Glutamatergic neuron (in vitro differentiated cells): ENCODE measurements around the gene COLEC11. TPM values are rescaled to one million over a fixed set of nuclear protein-coding genes. Genes with fewer than 3 reads are reported as not detected.

Experiments
- DNase-seq: peaks from one replicate; pipeline ENCODE4 v3.0.0; 2022
- H3K27ac Mint-ChIP-seq: one replicate; pipeline ENCODE4 v1.8.0; 2020; ENCODE audit warnings: mild to moderate bottlenecking, mixed read lengths, inconsistent platforms; ENCODE audit not compliant: unreplicated experiment
- H3K27me3 Mint-ChIP-seq: one replicate; pipeline ENCODE4 v1.8.0; 2020; ENCODE audit warnings: mild to moderate bottlenecking, moderate library complexity, mixed read lengths, inconsistent platforms; ENCODE audit not compliant: unreplicated experiment
- H3K36me3 Mint-ChIP-seq: one replicate; pipeline ENCODE4 v1.8.0; 2020; ENCODE audit warnings: mild to moderate bottlenecking, mixed read lengths, inconsistent platforms; ENCODE audit not compliant: unreplicated experiment
- H3K4me1 Mint-ChIP-seq: one replicate; pipeline ENCODE4 v1.8.0; 2020; ENCODE audit warnings: mild to moderate bottlenecking, low read depth, mixed read lengths, inconsistent platforms; ENCODE audit not compliant: unreplicated experiment
- H3K4me3 Mint-ChIP-seq: one replicate; pipeline ENCODE4 v1.8.0; 2020; ENCODE audit warnings: mild to moderate bottlenecking, mixed read lengths, inconsistent platforms; ENCODE audit not compliant: unreplicated experiment
- H3K9me3 Mint-ChIP-seq: one replicate; pipeline ENCODE4 v1.8.0; 2020; ENCODE audit warnings: mild to moderate bottlenecking, moderate library complexity, mixed read lengths, inconsistent platforms; ENCODE audit not compliant: unreplicated experiment
- CTCF ChIP-seq: fragments of 200-600 bp; sonication (generic); IDR thresholded peaks from one replicate; pipeline ENCODE4 v1.5.0; 2021; ENCODE audit not compliant: partially characterized antibody, unreplicated experiment
- long read RNA-seq: library from polyadenylated mRNA; unstranded; transcript quantifications from one replicate; pipeline ENCODE4 v2.0.0, GENCODE V29; 2020; ENCODE audit not compliant: unreplicated experiment
- total RNA-seq: library from RNA; stranded (reverse); fragmentation: NEBNext Ultra II Directional; extraction: Animal tissue kit (Norgen Biotek cat#: 25700); gene quantifications from one replicate; pipeline ENCODE4 v1.2.1, GENCODE V29; 2021; ENCODE audit not compliant: unreplicated experiment

COLEC11 gene
- total RNA-seq = not detected
- long read RNA-seq = 0 reads

- DNase-seq = no peak
- no peak within 1 kb of the TSS for H3K27ac Mint-ChIP-seq
- H3K36me3 Mint-ChIP-seq = peaks cover 14% of the 10 kb centered on the region
- peaks cover 9% of the 10 kb centered on the region for H3K9me3 Mint-ChIP-seq
- H3K27me3 Mint-ChIP-seq = peaks cover 2% of the 10 kb centered on the region
- no peak for TF ChIP-seq CTCF
- H3K4me1 Mint-ChIP-seq = no peaks in the 10 kb centered on the region
- no peak within 1 kb of the TSS for H3K4me3 Mint-ChIP-seq
Measured at GRCh38 chr2:3594493-3595281, at the start of gene COLEC11. Gene COLEC11, plus strand, starts transcription at chr2:3595112. Its CDS starts 9,229 bp downstream, at chr2:3604341.

DNA sequence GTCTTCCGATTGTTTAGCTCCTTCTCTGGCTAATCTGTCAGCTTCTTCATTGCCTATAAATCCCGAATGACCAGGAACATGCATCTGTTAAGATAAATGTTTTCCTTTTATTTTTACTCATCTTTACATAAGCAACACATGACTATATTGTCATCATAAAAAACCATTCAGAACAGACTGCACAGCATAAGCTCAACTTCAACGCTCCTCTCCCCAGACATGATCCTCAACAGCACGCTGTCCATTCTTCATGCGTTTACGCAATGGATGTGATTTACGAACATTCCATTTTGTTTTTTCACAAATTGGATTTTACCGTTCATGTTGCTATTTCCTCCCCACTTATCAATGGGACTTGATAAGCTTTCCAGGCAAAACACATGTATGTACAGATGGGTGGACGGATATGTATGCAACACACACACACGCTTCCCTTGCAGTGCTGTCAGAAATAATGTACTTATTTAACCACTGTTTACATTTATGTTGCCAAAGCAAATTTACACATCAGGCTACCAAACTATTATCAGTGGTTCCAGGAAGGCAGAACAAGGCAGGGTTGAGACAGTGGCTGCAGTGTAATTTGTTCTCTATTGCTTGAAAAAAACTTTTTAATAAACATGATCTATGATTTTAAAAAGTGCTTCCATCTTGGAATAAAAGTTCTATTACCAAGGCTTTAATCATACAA is 49.0 kb upstream of the COLEC11 start:
- Mint-ChIP-seq H3K4me1 (no peaks in the 10 kb centered on the region), H3K9me3 (peaks cover 3% of the 10 kb centered on the region), H3K27me3 (peaks cover under 1% of the 10 kb centered on the region), H3K4me3 (no peak overlapping the region), H3K27ac (no peak overlapping the region), H3K36me3 (no peaks in the 10 kb centered on the region)
- no peak for TF ChIP-seq CTCF
- no peak for DNase-seq

- peaks cover 2% of the 10 kb centered on the region for H3K27me3 Mint-ChIP-seq
- no peaks in the 10 kb centered on the region for H3K36me3 Mint-ChIP-seq
- no peak for DNase-seq
- no peak overlapping the region for H3K27ac Mint-ChIP-seq
- H3K4me3 Mint-ChIP-seq = no peak overlapping the region
- peaks cover 1% of the 10 kb centered on the region for H3K9me3 Mint-ChIP-seq
- TF ChIP-seq CTCF = no peak
- no peaks in the 10 kb centered on the region for H3K4me1 Mint-ChIP-seq
Measured at GRCh38 chr2:3547915-3548314, 47.0 kb upstream of the COLEC11 start.

DNA sequence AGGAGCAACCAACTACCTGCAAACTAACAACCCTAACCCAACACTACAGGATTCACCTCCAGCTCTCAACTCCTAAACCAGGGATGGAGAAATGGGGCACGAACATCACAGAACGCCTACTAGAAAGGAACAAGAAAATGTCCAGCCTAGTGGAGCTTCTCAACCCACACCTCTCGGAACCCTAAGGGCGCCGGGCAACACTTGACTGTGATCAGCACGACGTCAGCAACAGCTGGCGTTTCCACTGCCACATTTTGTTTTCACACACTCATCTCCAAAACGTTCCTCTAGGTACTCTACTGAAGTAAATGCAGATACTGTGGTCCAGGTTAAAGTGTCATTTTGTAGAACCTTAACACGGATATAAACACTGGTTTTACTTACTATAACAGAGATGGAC is 41.0 kb upstream of the COLEC11 start:
- peaks cover 4% of the 10 kb centered on the region for H3K4me1 Mint-ChIP-seq
- peaks cover 1% of the 10 kb centered on the region for H3K9me3 Mint-ChIP-seq
- H3K36me3 Mint-ChIP-seq = no peaks in the 10 kb centered on the region
- DNase-seq = no peak
- H3K27me3 Mint-ChIP-seq = peaks cover 4% of the 10 kb centered on the region
- no peak for TF ChIP-seq CTCF
- no peak overlapping the region for H3K27ac Mint-ChIP-seq
- H3K4me3 Mint-ChIP-seq = no peak overlapping the region
